ENCODE data around the gene ELMO1.

ELMO1 gene

DNA sequence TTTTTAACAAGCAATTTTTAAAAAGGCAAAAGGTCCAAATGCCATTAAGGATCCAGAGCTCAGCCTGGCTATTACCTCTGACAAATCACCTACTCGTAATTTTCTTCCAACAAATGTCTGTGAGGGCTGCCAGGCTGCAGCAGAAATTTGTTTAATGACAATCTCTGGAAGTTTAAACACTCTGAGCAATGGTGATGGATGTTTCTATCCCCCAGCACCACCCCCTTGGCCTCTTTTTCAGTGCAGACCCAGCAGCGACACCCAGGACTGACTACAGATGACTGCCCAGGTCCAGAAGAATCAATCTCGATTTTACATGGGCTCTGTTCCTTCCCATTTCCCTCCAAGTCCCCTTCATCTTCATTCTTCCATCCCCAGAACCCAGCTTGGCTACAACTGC, 523.0 kb downstream of the ELMO1 start:
- DNase-seq (ENCODE audit: low read depth) = no peak
- no peak for TF ChIP-seq CTCF (IDR thresholded peaks at IDR 0.05; ENCODE audit: low read depth, low read length)
- no peak for TF ChIP-seq MAX (IDR thresholded peaks at IDR 0.05; ENCODE audit: low read depth, low read length)
- TF ChIP-seq POLR2A (IDR thresholded peaks at IDR 0.05; ENCODE audit: extremely low read depth, insufficient read length) = no peak
- TF ChIP-seq MYC (IDR thresholded peaks at IDR 0.05; ENCODE audit: low read depth, low read length) = no peak
- no peak overlapping the region for H3K4me3 ChIP-seq (ENCODE audit: low read depth, low read length)

DNA sequence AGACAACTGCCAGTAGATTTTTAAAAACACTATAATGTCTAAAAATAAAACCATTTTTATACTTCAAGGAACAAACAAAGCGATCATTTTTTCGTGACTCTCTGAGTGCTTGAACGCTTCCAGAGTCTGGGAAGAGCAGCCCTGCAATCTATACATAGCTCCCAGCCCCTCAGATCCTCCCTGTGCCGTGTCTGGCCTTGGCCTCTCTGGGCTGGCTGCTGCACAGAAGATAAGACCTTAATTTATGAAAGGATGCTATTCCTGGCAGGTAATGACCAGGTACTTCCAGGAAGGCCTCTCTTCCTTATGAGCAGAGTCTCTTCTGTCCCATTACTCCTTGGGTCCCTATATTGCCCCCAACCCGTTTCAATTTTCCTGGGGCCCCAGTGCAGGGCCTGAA, 523.5 kb downstream of the ELMO1 start:
- DNase-seq (ENCODE audit: low read depth) = no peak
- TF ChIP-seq POLR2A (IDR thresholded peaks at IDR 0.05; ENCODE audit: extremely low read depth, insufficient read length) = no peak
- no peak for TF ChIP-seq CTCF (IDR thresholded peaks at IDR 0.05; ENCODE audit: low read depth, low read length)
- no peak for TF ChIP-seq MYC (IDR thresholded peaks at IDR 0.05; ENCODE audit: low read depth, low read length)
- no peak for TF ChIP-seq MAX (IDR thresholded peaks at IDR 0.05; ENCODE audit: low read depth, low read length)
- no peak overlapping the region for H3K4me3 ChIP-seq (ENCODE audit: low read depth, low read length)

GRCh38 chr7:36923943-36924436, 524.7 kb downstream of the ELMO1 start:
- TF ChIP-seq MAX (IDR thresholded peaks at IDR 0.05; ENCODE audit: low read depth, low read length) (no peak), CTCF (IDR thresholded peaks at IDR 0.05; ENCODE audit: low read depth, low read length) (no peak)
- no peak overlapping the region for H3K4me3 ChIP-seq (ENCODE audit: low read depth, low read length)
- DNase-seq (ENCODE audit: low read depth) = peak; percentile 79

DNA sequence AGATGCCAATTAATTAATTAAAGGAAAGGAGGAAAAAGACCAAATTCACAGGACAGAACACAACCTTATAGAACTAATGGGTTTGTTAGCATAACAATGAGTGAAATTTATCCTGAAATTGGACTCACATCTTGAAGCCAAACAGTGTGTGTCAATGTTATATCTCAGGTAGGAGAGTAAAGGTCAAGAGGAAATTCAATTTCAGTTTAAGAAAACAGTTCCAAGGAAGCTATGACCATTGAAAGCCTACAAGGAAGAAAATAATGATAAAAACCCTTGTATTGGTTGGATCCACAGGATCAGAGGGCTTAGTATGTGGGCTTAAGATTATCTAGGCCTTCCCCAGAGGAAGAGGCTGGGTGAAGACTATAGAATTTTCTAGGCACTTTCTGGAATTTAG, 525.5 kb downstream of the ELMO1 start:
- no peak overlapping the region for H3K4me3 ChIP-seq (ENCODE audit: low read depth, low read length)
- TF ChIP-seq CTCF (IDR thresholded peaks at IDR 0.05; ENCODE audit: low read depth, low read length) (no peak), MAX (IDR thresholded peaks at IDR 0.05; ENCODE audit: low read depth, low read length) (no peak), POLR2A (IDR thresholded peaks at IDR 0.05; ENCODE audit: extremely low read depth, insufficient read length) (no peak), MYC (IDR thresholded peaks at IDR 0.05; ENCODE audit: low read depth, low read length) (no peak)
- no peak for DNase-seq (ENCODE audit: low read depth)

- H3K4me3 ChIP-seq (ENCODE audit: low read depth, low read length) = no peak overlapping the region
- TF ChIP-seq POLR2A (IDR thresholded peaks at IDR 0.05; ENCODE audit: extremely low read depth, insufficient read length) (no peak), MAX (IDR thresholded peaks at IDR 0.05; ENCODE audit: low read depth, low read length) (no peak), CTCF (IDR thresholded peaks at IDR 0.05; ENCODE audit: low read depth, low read length) (no peak), MYC (IDR thresholded peaks at IDR 0.05; ENCODE audit: low read depth, low read length) (no peak)
- no peak for DNase-seq (ENCODE audit: low read depth)
These were observed 528.2 kb downstream of the ELMO1 start for GRCh38 chr7:36920433-36920832.

- H3K4me3 ChIP-seq (ENCODE audit: low read depth, low read length) = no peak overlapping the region
- no peak for DNase-seq (ENCODE audit: low read depth)
- TF ChIP-seq MAX (IDR thresholded peaks at IDR 0.05; ENCODE audit: low read depth, low read length) (no peak), MYC (IDR thresholded peaks at IDR 0.05; ENCODE audit: low read depth, low read length) (no peak), CTCF (IDR thresholded peaks at IDR 0.05; ENCODE audit: low read depth, low read length) (no peak), POLR2A (IDR thresholded peaks at IDR 0.05; ENCODE audit: extremely low read depth, insufficient read length) (no peak)
These were observed 528.9 kb downstream of the ELMO1 start for GRCh38 chr7:36919738-36920137.

Measured in NB4 (cell line).